H9 (cell line): ENCODE results near the gene GSK3A. TPM values are rescaled to one million over a fixed set of nuclear protein-coding genes. Genes with fewer than 3 reads are reported as not detected.

Experiments used
- DNase-seq: peaks from one replicate; pipeline ENCODE4 v3.0.0-alpha.2; 2017
- H2AFZ ChIP-seq: one replicate; pipeline ENCODE4 v1.6.1; 2013; ENCODE audit warnings: mild to moderate bottlenecking, low read length, control low read depth, moderate library complexity
- H2AK5ac ChIP-seq: 2 replicates; pipeline ENCODE4 v1.6.1; 2013; ENCODE audit warnings: low read length, control low read depth, mixed read lengths; ENCODE audit not compliant: insufficient read length
- H2BK120ac ChIP-seq: one replicate; pipeline ENCODE4 v1.6.1; 2013; ENCODE audit warnings: low read depth, mild to moderate bottlenecking, low read length, control low read depth, inconsistent platforms; ENCODE audit not compliant: poor library complexity, severe bottlenecking
- H2BK12ac ChIP-seq: 2 replicates; pipeline ENCODE4 v1.6.1; 2013; ENCODE audit warnings: low read length, control low read depth, mixed read lengths, low read depth; ENCODE audit not compliant: insufficient read length
- H2BK15ac ChIP-seq: 2 replicates; pipeline ENCODE4 v1.6.1; 2013; ENCODE audit warnings: low read depth, low read length, control low read depth
- H2BK20ac ChIP-seq: one replicate; pipeline ENCODE4 v1.6.1; 2013; ENCODE audit warnings: low read depth, mild to moderate bottlenecking, low read length, control low read depth, inconsistent platforms; ENCODE audit not compliant: poor library complexity, severe bottlenecking
- H2BK5ac ChIP-seq: 2 replicates; pipeline ENCODE4 v1.6.1; 2013; ENCODE audit warnings: low read length, control low read depth, mixed read lengths; ENCODE audit not compliant: insufficient read length
- H3K14ac ChIP-seq: 2 replicates; pipeline ENCODE4 v1.6.1; 2013; ENCODE audit warnings: low read length, control low read depth; ENCODE audit not compliant: insufficient read depth
- H3K18ac ChIP-seq: 2 replicates; pipeline ENCODE4 v1.6.1; 2013; ENCODE audit warnings: low read depth, mild to moderate bottlenecking, mixed read lengths, low read length, control low read depth; ENCODE audit not compliant: insufficient read length
- H3K23ac ChIP-seq: 2 replicates; pipeline ENCODE4 v1.6.1; 2013; ENCODE audit warnings: low read length, control low read depth, mixed read lengths, low read depth; ENCODE audit not compliant: insufficient read length
- H3K23me2 ChIP-seq: 2 replicates; pipeline ENCODE4 v1.6.1; 2013; ENCODE audit warnings: low read depth, mild to moderate bottlenecking, mixed read lengths, low read length, control low read depth; ENCODE audit not compliant: insufficient read length, poor library complexity, severe bottlenecking
- H3K27ac ChIP-seq: 2 replicates; pipeline ENCODE4 v1.5.1; 2013; ENCODE audit warnings: low read length, control low read depth, mixed read lengths, low read depth; ENCODE audit not compliant: insufficient read length
- H3K27me3 ChIP-seq: 2 replicates; pipeline ENCODE4 v1.6.1; 2013; ENCODE audit warnings: low read length, control low read depth, inconsistent platforms; ENCODE audit not compliant: insufficient read depth
- H3K4ac ChIP-seq: 2 replicates; pipeline ENCODE4 v1.6.1; 2013; ENCODE audit warnings: low read depth, mild to moderate bottlenecking, control low read depth, inconsistent platforms, low read length, moderate library complexity
- H3K4me1 ChIP-seq: 2 replicates; pipeline ENCODE4 v1.6.1; 2013; ENCODE audit warnings: low read length, control low read depth, inconsistent platforms; ENCODE audit not compliant: insufficient read depth
- H3K4me2 ChIP-seq: 2 replicates; pipeline ENCODE4 v1.6.1; 2013; ENCODE audit warnings: low read length, control low read depth, mixed read lengths; ENCODE audit not compliant: insufficient read length, insufficient read depth
- H3K56ac ChIP-seq: 2 replicates; pipeline ENCODE4 v1.6.1; 2013; ENCODE audit warnings: low read depth, mild to moderate bottlenecking, mixed read lengths, low read length, control low read depth; ENCODE audit not compliant: insufficient read length
- H3K79me1 ChIP-seq: 2 replicates; pipeline ENCODE4 v1.6.1; 2013; ENCODE audit warnings: low read depth, mild to moderate bottlenecking, moderate library complexity, low read length, control low read depth, inconsistent platforms; ENCODE audit not compliant: insufficient read depth, poor library complexity, severe bottlenecking
- H3K79me2 ChIP-seq: 2 replicates; pipeline ENCODE4 v1.6.1; 2013; ENCODE audit warnings: low read length, control low read depth, inconsistent platforms; ENCODE audit not compliant: insufficient read depth
- H3K9ac ChIP-seq: 2 replicates; pipeline ENCODE4 v1.6.1; 2013; ENCODE audit warnings: low read length, control low read depth, mixed read lengths; ENCODE audit not compliant: insufficient read length; ENCODE audit errors: extremely low read depth
- H3K9me3 ChIP-seq: one replicate; pipeline ENCODE4 v1.6.1; 2013; ENCODE audit warnings: low read depth, low read length, inconsistent platforms; ENCODE audit not compliant: control insufficient read depth
- H3T11ph ChIP-seq: one replicate; pipeline ENCODE4 v1.6.1; 2013; ENCODE audit warnings: mild to moderate bottlenecking, low read length, control low read depth, inconsistent platforms
- H4K20me1 ChIP-seq: one replicate; pipeline ENCODE4 v1.6.1; 2013; ENCODE audit not compliant: control insufficient read depth, insufficient read length, insufficient read depth
- H4K5ac ChIP-seq: 2 replicates; pipeline ENCODE4 v1.6.1; 2013; ENCODE audit warnings: low read depth, mild to moderate bottlenecking, mixed read lengths, low read length, control low read depth; ENCODE audit not compliant: insufficient read length
- H4K8ac ChIP-seq: replicated peaks from 2 replicates; pipeline ENCODE4 v1.6.1; 2013; ENCODE audit warnings: low read length, control low read depth, mixed read lengths, low read depth; ENCODE audit not compliant: insufficient read length
- H4K91ac ChIP-seq: 2 replicates; pipeline ENCODE4 v1.6.1; 2013; ENCODE audit warnings: low read depth, mild to moderate bottlenecking, moderate library complexity, mixed read lengths, low read length, control low read depth; ENCODE audit not compliant: insufficient read length
- H3K27ac Mint-ChIP-seq, 3 experiments: 2 replicates in 2 of 3; 3 replicates in 1 of 3; pipeline ENCODE4 v1.8.0; 2020 to 2021; ENCODE audit warnings: mixed read lengths in 3 of 3, mild to moderate bottlenecking in 1 of 3, moderate library complexity in 1 of 3
- H3K27me3 Mint-ChIP-seq: 2 replicates; pipeline ENCODE4 v1.8.0; 2021; ENCODE audit warnings: low read depth, mild to moderate bottlenecking, moderate library complexity, mixed read lengths
- H3K36me3 Mint-ChIP-seq, 3 experiments: 2 replicates in 2 of 3; 3 replicates in 1 of 3; pipeline ENCODE4 v1.8.0; 2020 to 2021; ENCODE audit warnings: low read depth in 3 of 3, mixed read lengths in 3 of 3; ENCODE audit not compliant: insufficient read depth in 1 of 3
- H3K4me1 Mint-ChIP-seq, 2 experiments: 2 replicates each; pipeline ENCODE4 v1.8.0; 2020; ENCODE audit warnings: mixed read lengths in 2 of 2
- H3K4me3 Mint-ChIP-seq, 2 experiments: 2 replicates in 1 of 2; 3 replicates in 1 of 2; pipeline ENCODE4 v1.8.0; 2020 to 2021; ENCODE audit warnings: mild to moderate bottlenecking in 2 of 2, mixed read lengths in 2 of 2, moderate library complexity in 1 of 2
- H3K9me3 Mint-ChIP-seq, 2 experiments: 2 replicates in 1 of 2; 3 replicates in 1 of 2; pipeline ENCODE4 v1.8.0; 2020; ENCODE audit warnings: mild to moderate bottlenecking in 2 of 2, mixed read lengths in 2 of 2, moderate library complexity in 1 of 2
- WGBS: extraction: QIAGEN DNeasy Blood & Tissue Kit; methylation state at CpG from one replicate; pipeline ENCODE4 v1.1.7; 2013; ENCODE audit warnings: missing lambda C conversion rate, low lambda C conversion rate, mixed read lengths; ENCODE audit not compliant: insufficient read length; ENCODE audit errors: extremely low coverage; 5-methylcytosine and 5-hydroxymethylcytosine counted together
- total RNA-seq: library from RNA; stranded (reverse); gene quantifications from 2 replicates; pipeline ENCODE4 v1.2.1, GENCODE V29; 2021
- TF ChIP-seq, protein P1 (sequence below): fragments of 200-600 bp; sonication (generic); conservative IDR thresholded peaks from 3 replicates; pipeline ENCODE4 v1.8.0; 2021; ENCODE audit warnings: antibody characterized with exemption, mild to moderate bottlenecking

GSK3A gene
- total RNA-seq, 1 experiment from 2014 or later: 52.4 TPM

GRCh38 chr19:42268142-42268703 lies 25.8 kb upstream of the GSK3A start:
- H2BK15ac ChIP-seq: no peak overlapping the region
- H3K27ac ChIP-seq: no peak overlapping the region
- peak overlapping the region; percentile 94 for H3K4me2 ChIP-seq
- Mint-ChIP-seq H3K27me3 (peaks cover 7% of the 10 kb centered on the region), H3K9me3 (no peaks in the 10 kb centered on the region; a peak in 1 of 5 replicates), H3K4me1 (peaks cover 20 to 25% of the 10 kb centered on the region in 2 experiments), H3K4me3 (no peak overlapping the region), H3K36me3 (peaks cover 1 to 3% (median 2%) of the 10 kb centered on the region in 3 experiments; a peak in 4 of 7 replicates), H3K27ac (no peak overlapping the region; a peak in 2 of 7 replicates)
- peaks cover 9% of the 10 kb centered on the region for H3K23me2 ChIP-seq
- peak overlapping the region; percentile 61 for H3T11ph ChIP-seq
- no peak overlapping the region for H2BK12ac ChIP-seq
- no peaks in the 10 kb centered on the region for H3K79me2 ChIP-seq
- no peak overlapping the region for H4K91ac ChIP-seq
- no peaks in the 10 kb centered on the region for H3K9me3 ChIP-seq
- peak overlapping the region; percentile 84 for H3K9ac ChIP-seq
- peak overlapping the region; percentile 89 for H2BK120ac ChIP-seq
- H4K8ac ChIP-seq: no peak overlapping the region
- WGBS: no CpG with 5 or more reads among the region's 46 CpGs
- H3K56ac ChIP-seq: no peak overlapping the region
- H2AFZ ChIP-seq: no peak overlapping the region
- H3K4ac ChIP-seq: no peak overlapping the region; the same call in 1 of the 2 replicates
- H3K18ac ChIP-seq: peak overlapping the region; percentile 98
- DNase-seq: peak; percentile 99
- no peaks in the 10 kb centered on the region; the same call in 1 of the 2 replicates for H3K4me1 ChIP-seq
- H2BK5ac ChIP-seq: peak overlapping the region; percentile 68
- no peaks in the 10 kb centered on the region for H4K20me1 ChIP-seq
- peak overlapping the region; percentile 99 for H3K14ac ChIP-seq
- no peak overlapping the region for H4K5ac ChIP-seq
- TF ChIP-seq, protein P1, sequence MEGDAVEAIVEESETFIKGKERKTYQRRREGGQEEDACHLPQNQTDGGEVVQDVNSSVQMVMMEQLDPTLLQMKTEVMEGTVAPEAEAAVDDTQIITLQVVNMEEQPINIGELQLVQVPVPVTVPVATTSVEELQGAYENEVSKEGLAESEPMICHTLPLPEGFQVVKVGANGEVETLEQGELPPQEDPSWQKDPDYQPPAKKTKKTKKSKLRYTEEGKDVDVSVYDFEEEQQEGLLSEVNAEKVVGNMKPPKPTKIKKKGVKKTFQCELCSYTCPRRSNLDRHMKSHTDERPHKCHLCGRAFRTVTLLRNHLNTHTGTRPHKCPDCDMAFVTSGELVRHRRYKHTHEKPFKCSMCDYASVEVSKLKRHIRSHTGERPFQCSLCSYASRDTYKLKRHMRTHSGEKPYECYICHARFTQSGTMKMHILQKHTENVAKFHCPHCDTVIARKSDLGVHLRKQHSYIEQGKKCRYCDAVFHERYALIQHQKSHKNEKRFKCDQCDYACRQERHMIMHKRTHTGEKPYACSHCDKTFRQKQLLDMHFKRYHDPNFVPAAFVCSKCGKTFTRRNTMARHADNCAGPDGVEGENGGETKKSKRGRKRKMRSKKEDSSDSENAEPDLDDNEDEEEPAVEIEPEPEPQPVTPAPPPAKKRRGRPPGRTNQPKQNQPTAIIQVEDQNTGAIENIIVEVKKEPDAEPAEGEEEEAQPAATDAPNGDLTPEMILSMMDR: no peak
- H2BK20ac ChIP-seq: no peak overlapping the region
- no peaks in the 10 kb centered on the region for H3K79me1 ChIP-seq
- H2AK5ac ChIP-seq: no peak overlapping the region
- no peaks in the 10 kb centered on the region for H3K27me3 ChIP-seq
- H3K23ac ChIP-seq: no peak overlapping the region
